Body of pancreas (tissue), 4 donors: Measurements from ENCODE around the gene IL1RAPL1. TPM values are rescaled to one million over a fixed set of nuclear protein-coding genes. Genes with fewer than 3 reads are reported as not detected.

Experiments
- ATAC-seq: fragments of 150-250 bp; one replicate; pipeline ENCODE4 v1.9.1; 2016
- DNase-seq, 4 donors: peaks; one replicate each; pipeline ENCODE4 v3.0.0-alpha.2; 2019
- H3K27ac ChIP-seq, 4 donors: fragments of 200-600 bp; sonication (generic); 1 replicate in 3 of 4; 2 replicates in 1 of 4; pipeline versions ENCODE4 v1.5.1 to v1.6.1; 2016 to 2019; ENCODE audit warnings: mild to moderate bottlenecking in 1 of 4, mixed read lengths in 1 of 4, moderate library complexity in 1 of 4
- H3K27me3 ChIP-seq, 2 donors: fragments of 200-600 bp; sonication (generic); one replicate each; pipeline ENCODE4 v1.6.0; 2016; ENCODE audit warnings: mild to moderate bottlenecking in 1 of 2
- H3K36me3 ChIP-seq, 2 donors: fragments of 200-600 bp; sonication (generic); replicated peaks in 1 of 2; 2 replicates each; pipeline ENCODE4 v1.5.1; 2016; ENCODE audit warnings: low read depth in 2 of 2; ENCODE audit not compliant: insufficient read depth in 1 of 2
- H3K4me1 ChIP-seq: fragments of 200-600 bp; sonication (generic); one replicate; pipeline ENCODE4 v1.6.0; 2016
- H3K4me3 ChIP-seq, 2 donors: fragments of 200-600 bp; sonication (generic); 1 replicate in 1 of 2; 2 replicates in 1 of 2; pipeline ENCODE4 v1.5.1; 2016 to 2019
- H3K9me3 ChIP-seq, 3 donors: fragments of 200-600 bp; sonication (generic); 1 replicate in 2 of 3; 2 replicates in 1 of 3; pipeline ENCODE4 v1.5.1; 2016
- CTCF ChIP-seq, 7 experiments: fragments of 450-650 bp in 4 of 7; fragments of 200-600 bp in 3 of 7; sonication (generic) in 3 of 7; IDR thresholded peaks; one replicate each; pipeline ENCODE4 v1.5.1; 2016 to 2019; ENCODE audit warnings: antibody characterized with exemption in 7 of 7
- POLR2A ChIP-seq, 3 donors: fragments of 450-650 bp; IDR thresholded peaks; one replicate each; pipeline ENCODE4 v1.6.1; 2016; ENCODE audit warnings: antibody characterized with exemption in 3 of 3, mild to moderate bottlenecking in 2 of 3
- WGBS, 2 donors: methylation state at CpG; one replicate each; pipeline ENCODE4 v1.1.5; 2017; 5-methylcytosine and 5-hydroxymethylcytosine counted together
- intact Hi-C: fragments of 100-400 bp; cut with DNase I; formaldehyde crosslinking; loops from one replicate; pipeline ENCODE4 v1.15.1; 2023
- total RNA-seq, 2 donors: library from RNA; depleted of rRNA; stranded (reverse); fragments of >200 nt; gene quantifications; one replicate each; pipeline ENCODE4 v1.1.0, GENCODE V29; 2016

The IL1RAPL1 gene
- total RNA-seq, 2 donors from 2014 or later: 0.26 TPM; not detected in 1

- Histone ChIP-seq H3K27me3 (no peaks in the 10 kb centered on the region), H3K4me1 (no peaks in the 10 kb centered on the region), H3K36me3 (no peaks in the 10 kb centered on the region), H3K9me3 (no peaks in the 10 kb centered on the region), H3K4me3 (no peak overlapping the region), H3K27ac (no peak overlapping the region)
- DNase-seq: no peak
- no peak for TF ChIP-seq POLR2A (IDR thresholded peaks at IDR 0.05)
- TF ChIP-seq CTCF (IDR thresholded peaks at IDR 0.05): no peak
- intact Hi-C loops: no loop called here
- ATAC-seq: no peak
- WGBS, 2 donors: 27 to 38% methylated on average over 1 to 2 of the region's 2 CpGs
These were observed 1052.9 kb downstream of the IL1RAPL1 start for GRCh38 chrX:29640106-29640505.

- Histone ChIP-seq H3K27me3 (no peaks in the 10 kb centered on the region), H3K27ac (no peak overlapping the region), H3K4me3 (no peak overlapping the region), H3K9me3 (no peaks in the 10 kb centered on the region), H3K36me3 (no peaks in the 10 kb centered on the region), H3K4me1 (no peaks in the 10 kb centered on the region)
- DNase-seq (no peak), ATAC-seq (no peak)
- intact Hi-C loops: no loop called here
- 0 to 29% methylated on average over 1 of the region's 1 CpG for whole genome bisulfite sequencing, 2 donors
- TF ChIP-seq CTCF (IDR thresholded peaks at IDR 0.05): no peak
- TF ChIP-seq POLR2A (IDR thresholded peaks at IDR 0.05): no peak
These were observed 1054.2 kb downstream of the IL1RAPL1 start for GRCh38 chrX:29641461-29641860.

GRCh38 chrX:29643181-29643580 lies 1055.9 kb downstream of the IL1RAPL1 start:
- DNase-seq: no peak
- Histone ChIP-seq H3K27me3 (no peaks in the 10 kb centered on the region), H3K9me3 (no peaks in the 10 kb centered on the region), H3K4me1 (no peaks in the 10 kb centered on the region), H3K36me3 (no peaks in the 10 kb centered on the region), H3K27ac (no peak overlapping the region), H3K4me3 (no peak overlapping the region)
- TF ChIP-seq POLR2A (IDR thresholded peaks at IDR 0.05): no peak
- TF ChIP-seq CTCF (IDR thresholded peaks at IDR 0.05): no peak
- ATAC-seq: no peak
- WGBS, 2 donors: 42 to 60% methylated on average over 2 of the region's 2 CpGs
- intact Hi-C loops: no loop called here

GRCh38 chrX:29648161-29648560 lies 1060.9 kb downstream of the IL1RAPL1 start:
- TF ChIP-seq POLR2A (IDR thresholded peaks at IDR 0.05) (no peak), CTCF (IDR thresholded peaks at IDR 0.05) (no peak)
- WGBS, 2 donors: 43 to 58% methylated on average over 1 of the region's 1 CpG
- no peaks in the 10 kb centered on the region for H3K9me3 ChIP-seq
- H3K27ac ChIP-seq: no peak overlapping the region
- no peaks in the 10 kb centered on the region for H3K36me3 ChIP-seq
- no peak overlapping the region for H3K4me3 ChIP-seq
- no peaks in the 10 kb centered on the region for H3K4me1 ChIP-seq
- intact Hi-C loops: no loop called here
- ATAC-seq (no peak), DNase-seq (no peak)
- no peaks in the 10 kb centered on the region for H3K27me3 ChIP-seq

GRCh38 chrX:29652484-29652883 lies 1065.2 kb downstream of the IL1RAPL1 start:
- Histone ChIP-seq H3K27me3 (no peaks in the 10 kb centered on the region), H3K9me3 (no peaks in the 10 kb centered on the region), H3K4me1 (no peaks in the 10 kb centered on the region), H3K27ac (no peak overlapping the region), H3K36me3 (no peaks in the 10 kb centered on the region), H3K4me3 (no peak overlapping the region)
- TF ChIP-seq CTCF (IDR thresholded peaks at IDR 0.05): no peak
- no peak for TF ChIP-seq POLR2A (IDR thresholded peaks at IDR 0.05)
- intact Hi-C loops: no loop called here
- DNase-seq (no peak), ATAC-seq (no peak)
- 27% methylated on average over 1 of the region's 1 CpG for WGBS, 2 donors
